Neural cell (in vitro differentiated cells): Measurements from ENCODE around the gene ATXN10.

Source experiments
- CTCF ChIP-seq: fragments of 450-650 bp; IDR thresholded peaks from 2 replicates; pipeline ENCODE4 v1.5.1; 2014; ENCODE audit warnings: antibody characterized with exemption, mild to moderate bottlenecking, moderate library complexity; ENCODE audit not compliant: poor library complexity, severe bottlenecking
- EP300 ChIP-seq: fragments of 450-650 bp; conservative IDR thresholded peaks from 2 replicates; pipeline ENCODE4 v1.6.1; 2014; ENCODE audit warnings: antibody characterized with exemption, mild to moderate bottlenecking, moderate library complexity; ENCODE audit not compliant: poor library complexity, severe bottlenecking
- TAF1 ChIP-seq: IDR thresholded peaks from 2 replicates; pipeline ENCODE4 v1.6.1; 2012; ENCODE audit warnings: low read depth

- TF ChIP-seq EP300: no peak
- no peak for TF ChIP-seq TAF1
- TF ChIP-seq CTCF: no peak
Observed at GRCh38 chr22:45814198-45814597, 142.6 kb downstream of the ATXN10 start.
